Progenitor cell of endocrine pancreas (in vitro differentiated cells): Measurements from ENCODE around the gene ELAPOR2. TPM values are rescaled to one million over a fixed set of nuclear protein-coding genes. Genes with fewer than 3 reads are reported as not detected.
"Not testable (repeated sequence)": the region's sequence is repeated elsewhere in the genome, so short reads cannot be mapped to it uniquely, and the experiment has no call there.

Experiments used
- DNase-seq: peaks from one replicate; pipeline ENCODE4 v3.0.0; 2021; ENCODE audit warnings: low spot score; ENCODE audit not compliant: unreplicated experiment
- H3K27ac Mint-ChIP-seq: 2 replicates; pipeline ENCODE4 v1.8.0; 2021; ENCODE audit warnings: mild to moderate bottlenecking, moderate library complexity, mixed read lengths
- H3K27me3 Mint-ChIP-seq: 2 replicates; pipeline ENCODE4 v1.8.0; 2021; ENCODE audit warnings: mixed read lengths
- H3K36me3 Mint-ChIP-seq: 2 replicates; pipeline ENCODE4 v1.8.0; 2022; ENCODE audit warnings: mixed read lengths; ENCODE audit not compliant: insufficient read depth
- H3K4me1 Mint-ChIP-seq: 2 replicates; pipeline ENCODE4 v1.8.0; 2021; ENCODE audit warnings: low read depth, mixed read lengths
- H3K4me3 Mint-ChIP-seq: 2 replicates; pipeline ENCODE4 v1.8.0; 2021; ENCODE audit warnings: low read depth, mild to moderate bottlenecking, moderate library complexity, mixed read lengths
- H3K9me3 Mint-ChIP-seq: 2 replicates; pipeline ENCODE4 v1.8.0; 2021; ENCODE audit warnings: low read depth, mixed read lengths
- CTCF ChIP-seq: fragments of 200-600 bp; sonication (generic); IDR thresholded peaks from one replicate; pipeline ENCODE4 v1.5.0; 2021; ENCODE audit warnings: antibody characterized with exemption, mild to moderate bottlenecking; ENCODE audit not compliant: unreplicated experiment
- total RNA-seq: library from RNA; stranded (reverse); gene quantifications from 2 replicates; pipeline ENCODE4 v1.2.1, GENCODE V29; 2021

The ELAPOR2 gene
- total RNA-seq, 1 donor from 2014 or later = 62.8 TPM

GRCh38 chr7:87100326-87100725, 40.9 kb upstream of the ELAPOR2 start:
- DNase-seq = no peak
- no peak for TF ChIP-seq CTCF
- Mint-ChIP-seq H3K36me3 (no peaks in the 10 kb centered on the region), H3K9me3 (peaks cover 3% of the 10 kb centered on the region), H3K4me1 (no peaks in the 10 kb centered on the region), H3K27ac (no peak overlapping the region), H3K4me3 (no peak overlapping the region), H3K27me3 (no peaks in the 10 kb centered on the region)

- not testable (repeated sequence) for H3K9me3 Mint-ChIP-seq, H3K4me1 Mint-ChIP-seq, DNase-seq, H3K4me3 Mint-ChIP-seq, H3K27me3 Mint-ChIP-seq, H3K27ac Mint-ChIP-seq, H3K36me3 Mint-ChIP-seq
Measured at GRCh38 chr7:87097375-87097774, 37.9 kb upstream of the ELAPOR2 start.

GRCh38 chr7:87094322-87094721, 34.9 kb upstream of the ELAPOR2 start:
- peaks cover 3% of the 10 kb centered on the region for H3K9me3 Mint-ChIP-seq
- H3K27me3 Mint-ChIP-seq = no peaks in the 10 kb centered on the region
- no peaks in the 10 kb centered on the region for H3K36me3 Mint-ChIP-seq
- TF ChIP-seq CTCF = no peak
- no peak overlapping the region for H3K4me3 Mint-ChIP-seq
- peaks cover 10% of the 10 kb centered on the region for H3K4me1 Mint-ChIP-seq
- no peak for DNase-seq
- no peak overlapping the region for H3K27ac Mint-ChIP-seq

GRCh38 chr7:87092568-87093091, 33.2 kb upstream of the ELAPOR2 start:
- Mint-ChIP-seq H3K27ac (no peak overlapping the region), H3K4me3 (no peak overlapping the region), H3K36me3 (peaks cover 1% of the 10 kb centered on the region), H3K9me3 (peaks cover 7% of the 10 kb centered on the region), H3K27me3 (no peaks in the 10 kb centered on the region), H3K4me1 (peaks cover 10% of the 10 kb centered on the region)
- no peak for TF ChIP-seq CTCF
- no peak for DNase-seq

GRCh38 chr7:87091487-87092066, 32.1 kb upstream of the ELAPOR2 start:
- Mint-ChIP-seq H3K27me3 (no peaks in the 10 kb centered on the region), H3K9me3 (peaks cover 7% of the 10 kb centered on the region), H3K4me1 (peaks cover 10% of the 10 kb centered on the region), H3K4me3 (no peak overlapping the region), H3K36me3 (peaks cover 1% of the 10 kb centered on the region), H3K27ac (no peak overlapping the region)
- no peak for TF ChIP-seq CTCF
- no peak for DNase-seq

GRCh38 chr7:87083865-87084519, 24.5 kb upstream of the ELAPOR2 start:
- no peak for TF ChIP-seq CTCF
- no peak overlapping the region for H3K27ac Mint-ChIP-seq
- peaks cover 4% of the 10 kb centered on the region for H3K9me3 Mint-ChIP-seq
- peaks cover 1% of the 10 kb centered on the region for H3K36me3 Mint-ChIP-seq
- no peaks in the 10 kb centered on the region for H3K27me3 Mint-ChIP-seq
- H3K4me1 Mint-ChIP-seq = no peaks in the 10 kb centered on the region
- no peak for DNase-seq
- no peak overlapping the region for H3K4me3 Mint-ChIP-seq
